ENCODE measurements around the gene SORL1. TPM values are rescaled to one million over a fixed set of nuclear protein-coding genes. Genes with fewer than 3 reads are reported as not detected.

SORL1 gene
- total and polyA plus RNA-seq, 2 of the 8 experiments (the other 6 are each of a cell fraction or from before 2014, with no cell fraction given) = 38.1 to 65.5 TPM

- H3K56ac ChIP-seq (replicated peaks; ENCODE audit: insufficient read length, low read depth, low read length) = no peak overlapping the region
- DNase-seq (ENCODE audit: low read depth in 1 of 2, low spot score in 2 of 2) (no peak), FAIRE-seq (no peak)
- POLR2A ChIA-PET (ENCODE audit: partially characterized antibody) = no interaction called here
- no peak overlapping the region for H2BK5ac ChIP-seq (ENCODE audit: low read depth, low read length)
- no peak overlapping the region for H4K91ac ChIP-seq (replicated peaks; ENCODE audit: insufficient read length, low read length)
- H3K23me2 ChIP-seq (ENCODE audit: low read depth, low read length) = no peaks in the 10 kb centered on the region; the same call in 1 of the 2 replicates
- H2BK15ac ChIP-seq (ENCODE audit: low read length) = no peak overlapping the region
- no peaks in the 10 kb centered on the region for H3K27me3 ChIP-seq (replicated peaks in 1 of 4; ENCODE audit: control insufficient read depth in 3 of 4, extremely low read depth in 1 of 4, insufficient read depth in 3 of 4, low read length in 3 of 4)
- TF ChIP-seq SUZ12 (IDR thresholded peaks at IDR 0.05; ENCODE audit: low read length) (no peak), JUND (IDR thresholded peaks at IDR 0.05; ENCODE audit: low read length) (no peak), SP4 (IDR thresholded peaks at IDR 0.05; ENCODE audit: low read length) (no peak), ATF2 (IDR thresholded peaks at IDR 0.05; ENCODE audit: low read length) (no peak), YY1 (IDR thresholded peaks at IDR 0.05; ENCODE audit: low read depth, low read length) (no peak)
- peaks cover 0 to 3% (median 0%) of the 10 kb centered on the region in 4 experiments; a peak in 1 of 7 replicates for H3K4me1 ChIP-seq (replicated peaks in 1 of 4; ENCODE audit: control insufficient read depth in 3 of 4, insufficient read depth in 4 of 4, low read length in 3 of 4)
- CTCF ChIA-PET (ENCODE audit: partially characterized antibody) = interaction anchor here (0.6 to 1.0 kb wide), 2 partner anchors 255 to 267 kb away, joined by 3 read pairs; no protein-coding TSS in a partner anchor
- H3K9me3 ChIP-seq (ENCODE audit: insufficient read depth in 2 of 2, low read depth in 1 of 2, low read length in 1 of 2) = no peaks in the 10 kb centered on the region
- H3K27ac ChIP-seq (ENCODE audit: low read depth, low read length) = no peak overlapping the region
- no peak overlapping the region for H3K4ac ChIP-seq (replicated peaks; ENCODE audit: insufficient read length, low read depth, low read length)
- no peak overlapping the region for H3K23ac ChIP-seq (ENCODE audit: insufficient read length)
- no peak overlapping the region for H4K5ac ChIP-seq (ENCODE audit: insufficient read length, low read depth, low read length)
- no peak overlapping the region for H3K14ac ChIP-seq (ENCODE audit: insufficient read length)
- H4K20me1 ChIP-seq (replicated peaks in 1 of 2; ENCODE audit: control insufficient read depth in 1 of 2, insufficient read depth in 2 of 2, low read length in 2 of 2) = peaks cover 0 to 3% of the 10 kb centered on the region in 2 experiments
- H3K9ac ChIP-seq (replicated peaks in 1 of 4; ENCODE audit: extremely low read depth in 1 of 4, low read depth in 3 of 4, low read length in 3 of 4) = no peak overlapping the region
- H3K18ac ChIP-seq (ENCODE audit: extremely low read depth, low read length) = no peak overlapping the region
- H2AK5ac ChIP-seq (ENCODE audit: low read depth, low read length) = no peak overlapping the region
- H3K4me2 ChIP-seq (ENCODE audit: insufficient read depth in 1 of 2, low read depth in 2 of 2, low read length in 2 of 2) = no peak overlapping the region
- 92% methylated on average over 15 of the region's 15 CpGs; no CpG with 5 or more reads in 1 of the 2 experiments for WGBS, 2 experiments (ENCODE audit: extremely low coverage in 1 of 2, insufficient coverage in 1 of 2, insufficient read length in 1 of 2, insufficient replicate concordance in 2 of 2, low coverage in 1 of 2, low lambda C conversion rate in 2 of 2, missing lambda C conversion rate in 1 of 2)
- H2BK12ac ChIP-seq (ENCODE audit: low read depth, low read length) = no peak overlapping the region
- H3K79me1 ChIP-seq (ENCODE audit: low read depth, low read length) = no peaks in the 10 kb centered on the region; the same call in 1 of the 2 replicates
- H2BK120ac ChIP-seq (replicated peaks; ENCODE audit: low read depth, low read length) = no peak overlapping the region
- no peak overlapping the region for H2BK20ac ChIP-seq (ENCODE audit: low read length)
- H3K79me2 ChIP-seq (ENCODE audit: control insufficient read depth in 1 of 2, insufficient read depth in 2 of 2, low read length in 2 of 2) = no peaks in the 10 kb centered on the region
- H2AFZ ChIP-seq (ENCODE audit: low read length) = no peak overlapping the region
- no peak overlapping the region for H3K4me3 ChIP-seq (ENCODE audit: extremely low read depth in 1 of 4, insufficient read depth in 2 of 4, low read depth in 3 of 4, low read length in 4 of 4)
- peaks cover 21 to 59% (median 50%) of the 10 kb centered on the region in 4 experiments for H3K36me3 ChIP-seq (ENCODE audit: control insufficient read depth in 2 of 4, insufficient read depth in 4 of 4, low read length in 3 of 4)
- H4K8ac ChIP-seq (ENCODE audit: extremely low read depth, insufficient read depth, low read length) = no peak overlapping the region
Measured at GRCh38 chr11:121595717-121596161, 143.6 kb downstream of the SORL1 start.

Measured in H1 (cell line).